Measurements from ENCODE around the gene AHDC1. TPM values are rescaled to one million over a fixed set of nuclear protein-coding genes. Genes with fewer than 3 reads are reported as not detected.
A peak's percentile ranks its signal among the peaks of the same experiment; 100 is the strongest.
"Not testable (repeated sequence)": the region's sequence is repeated elsewhere in the genome, so short reads cannot be mapped to it uniquely, and the experiment has no call there.

AHDC1 gene
- total and polyA plus RNA-seq, 5 donors from 2014 or later: 0.07 to 26.2 (median 0.71) TPM

DNA sequence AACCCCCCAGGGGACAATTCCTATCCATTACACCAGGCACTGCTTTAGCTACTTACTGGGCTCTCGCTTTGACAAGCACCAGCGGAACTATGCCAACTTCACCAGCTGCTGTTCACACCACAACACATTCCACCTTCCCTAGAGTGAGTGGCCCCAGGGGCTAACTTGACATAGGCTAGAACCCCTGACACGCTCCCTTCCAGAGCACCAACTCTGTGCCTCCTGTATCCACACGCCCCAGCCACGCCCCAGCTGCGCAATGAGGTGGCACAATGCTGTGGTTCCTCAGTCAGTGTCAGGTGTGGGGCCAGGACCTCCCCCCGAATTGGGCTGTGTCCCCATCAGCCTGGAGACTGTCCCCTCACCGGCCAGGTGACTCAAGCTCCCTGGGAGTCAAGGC is 42.7 kb upstream of the AHDC1 start:
- no peaks in the 10 kb centered on the region for H3K9me3 Mint-ChIP-seq
- H3K4me1 Mint-ChIP-seq: peaks cover 7 to 28% (median 18%) of the 10 kb centered on the region in 4 donors
- H3K4me3 Mint-ChIP-seq: no peak overlapping the region
- ATAC-seq (ENCODE audit: low read depth in 2 of 2): no peak
- DNase-seq: no peak
- H3K36me3 ChIP-seq (ENCODE audit: control insufficient read depth, insufficient read depth, low read length): no peaks in the 10 kb centered on the region
- H3K9me3 ChIP-seq (ENCODE audit: control insufficient read depth in 2 of 2, low read length in 2 of 2): no peaks in the 10 kb centered on the region
- peak overlapping the region in 1 of 3 donors; percentile 29 for H3K27ac Mint-ChIP-seq
- H3K4me3 ChIP-seq (ENCODE audit: low read depth, low read length): no peak overlapping the region
- no peak overlapping the region for H3K27ac ChIP-seq (ENCODE audit: insufficient read depth, low read length, poor library complexity, severe bottlenecking)
- H3K36me3 Mint-ChIP-seq: no peaks in the 10 kb centered on the region
- H3K27me3 ChIP-seq (ENCODE audit: control insufficient read depth, insufficient read depth, low read length): no peaks in the 10 kb centered on the region
- H3K4me1 ChIP-seq (ENCODE audit: control insufficient read depth, insufficient read depth, low read length, poor library complexity, severe bottlenecking): no peaks in the 10 kb centered on the region
- no peaks in the 10 kb centered on the region for H3K27me3 Mint-ChIP-seq

DNA sequence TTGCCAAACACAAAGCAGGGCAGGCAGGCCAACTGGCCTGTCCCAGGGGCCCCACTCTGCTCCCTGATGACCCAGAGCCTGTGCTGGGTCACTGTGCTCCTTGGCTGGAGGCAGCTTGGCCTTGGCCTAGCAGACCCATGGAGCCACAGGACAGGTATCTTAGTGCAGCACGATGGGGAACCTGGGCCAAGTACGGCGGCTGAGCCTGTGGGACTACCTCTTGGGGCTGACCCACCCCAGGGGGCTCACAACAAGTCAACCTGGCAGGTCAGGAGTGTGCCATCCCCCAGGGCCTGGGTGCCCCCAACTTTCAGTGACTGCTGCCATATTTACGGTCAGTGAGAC is 41.1 kb upstream of the AHDC1 start:
- Histone ChIP-seq H3K27me3 (ENCODE audit: control insufficient read depth, insufficient read depth, low read length) (no peaks in the 10 kb centered on the region), H3K4me1 (ENCODE audit: control insufficient read depth, insufficient read depth, low read length, poor library complexity, severe bottlenecking) (no peaks in the 10 kb centered on the region), H3K4me3 (ENCODE audit: low read depth, low read length) (no peak overlapping the region), H3K36me3 (ENCODE audit: control insufficient read depth, insufficient read depth, low read length) (no peaks in the 10 kb centered on the region), H3K9me3 (ENCODE audit: control insufficient read depth in 2 of 2, low read length in 2 of 2) (no peaks in the 10 kb centered on the region), H3K27ac (ENCODE audit: insufficient read depth, low read length, poor library complexity, severe bottlenecking) (no peak overlapping the region)
- DNase-seq: no peak
- H3K36me3 Mint-ChIP-seq: no peaks in the 10 kb centered on the region
- no peak overlapping the region for H3K27ac Mint-ChIP-seq
- H3K27me3 Mint-ChIP-seq: no peaks in the 10 kb centered on the region
- no peak overlapping the region for H3K4me3 Mint-ChIP-seq
- ATAC-seq (ENCODE audit: low read depth in 2 of 2): no peak
- peaks cover 7 to 22% (median 15%) of the 10 kb centered on the region in 4 donors for H3K4me1 Mint-ChIP-seq
- H3K9me3 Mint-ChIP-seq: no peaks in the 10 kb centered on the region

- H3K4me1 ChIP-seq (ENCODE audit: control insufficient read depth, insufficient read depth, low read length, poor library complexity, severe bottlenecking): no peaks in the 10 kb centered on the region
- Mint-ChIP-seq H3K36me3 (no peaks in the 10 kb centered on the region), H3K4me3 (no peak overlapping the region), H3K27ac (peak overlapping the region in 2 of 3 donors; percentile 64 to 67), H3K27me3 (no peaks in the 10 kb centered on the region), H3K4me1 (peaks cover 7 to 21% (median 16%) of the 10 kb centered on the region in 4 donors), H3K9me3 (no peaks in the 10 kb centered on the region)
- H3K9me3 ChIP-seq (ENCODE audit: control insufficient read depth in 2 of 2, low read length in 2 of 2): no peaks in the 10 kb centered on the region
- H3K27me3 ChIP-seq (ENCODE audit: control insufficient read depth, insufficient read depth, low read length): no peaks in the 10 kb centered on the region
- no peak overlapping the region for H3K4me3 ChIP-seq (ENCODE audit: low read depth, low read length)
- DNase-seq (no peak), ATAC-seq (ENCODE audit: low read depth in 2 of 2) (no peak)
- no peak overlapping the region for H3K27ac ChIP-seq (ENCODE audit: insufficient read depth, low read length, poor library complexity, severe bottlenecking)
- H3K36me3 ChIP-seq (ENCODE audit: control insufficient read depth, insufficient read depth, low read length): no peaks in the 10 kb centered on the region
Observed at GRCh38 chr1:27644369-27645070, 40.6 kb upstream of the AHDC1 start.

- DNase-seq: peak; percentile 54 to 75 (median 73)
- Mint-ChIP-seq H3K4me3 (peak overlapping the region in 2 of 4 donors; percentile 43 to 63), H3K27me3 (no peaks in the 10 kb centered on the region), H3K4me1 (peaks cover 7 to 27% (median 16%) of the 10 kb centered on the region in 4 donors), H3K27ac (peak overlapping the region in 2 of 3 donors; percentile 64 to 67), H3K36me3 (no peaks in the 10 kb centered on the region), H3K9me3 (no peaks in the 10 kb centered on the region)
- peak; percentile 85 to 93 for ATAC-seq (ENCODE audit: low read depth in 2 of 2)
- H3K9me3 ChIP-seq (ENCODE audit: control insufficient read depth in 2 of 2, low read length in 2 of 2): no peaks in the 10 kb centered on the region
- H3K27me3 ChIP-seq (ENCODE audit: control insufficient read depth, insufficient read depth, low read length): no peaks in the 10 kb centered on the region
- H3K4me1 ChIP-seq (ENCODE audit: control insufficient read depth, insufficient read depth, low read length, poor library complexity, severe bottlenecking): no peaks in the 10 kb centered on the region
- H3K36me3 ChIP-seq (ENCODE audit: control insufficient read depth, insufficient read depth, low read length): no peaks in the 10 kb centered on the region
- H3K27ac ChIP-seq (ENCODE audit: insufficient read depth, low read length, poor library complexity, severe bottlenecking): no peak overlapping the region
- no peak overlapping the region for H3K4me3 ChIP-seq (ENCODE audit: low read depth, low read length)
Observed at GRCh38 chr1:27643600-27644368, 39.8 kb upstream of the AHDC1 start.

DNA sequence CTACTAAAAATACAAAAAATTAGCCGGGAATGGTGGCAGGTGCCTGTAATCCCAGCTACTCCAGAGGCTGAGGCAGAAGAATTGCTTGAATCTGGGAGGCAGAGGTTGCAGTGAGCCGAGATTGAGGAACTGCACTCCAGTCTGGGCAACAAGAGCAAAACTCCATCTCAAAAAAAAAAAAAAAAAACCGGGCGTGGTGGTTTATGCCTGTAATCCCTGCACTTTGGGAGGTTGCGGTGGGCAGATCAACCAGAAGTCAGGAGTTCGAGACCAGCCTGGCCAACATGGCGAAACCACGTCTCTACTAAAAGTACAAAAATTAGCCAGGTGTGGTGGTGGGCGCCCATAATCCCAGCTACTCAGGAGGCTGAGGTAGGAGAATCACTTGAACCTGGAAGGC is 36.6 kb upstream of the AHDC1 start:
- H3K4me3 Mint-ChIP-seq; DNase-seq; H3K36me3 Mint-ChIP-seq; H3K27me3 Mint-ChIP-seq; H3K9me3 ChIP-seq (ENCODE audit: control insufficient read depth in 2 of 2, low read length in 2 of 2); H3K4me3 ChIP-seq (ENCODE audit: low read depth, low read length); H3K27ac ChIP-seq (ENCODE audit: insufficient read depth, low read length, poor library complexity, severe bottlenecking); H3K4me1 ChIP-seq (ENCODE audit: control insufficient read depth, insufficient read depth, low read length, poor library complexity, severe bottlenecking); H3K36me3 ChIP-seq (ENCODE audit: control insufficient read depth, insufficient read depth, low read length); H3K9me3 Mint-ChIP-seq; ATAC-seq (ENCODE audit: low read depth in 2 of 2); H3K27me3 ChIP-seq (ENCODE audit: control insufficient read depth, insufficient read depth, low read length); H3K27ac Mint-ChIP-seq: not testable (repeated sequence)
- peaks cover 7 to 40% (median 29%) of the 10 kb centered on the region in 4 donors for H3K4me1 Mint-ChIP-seq

DNA sequence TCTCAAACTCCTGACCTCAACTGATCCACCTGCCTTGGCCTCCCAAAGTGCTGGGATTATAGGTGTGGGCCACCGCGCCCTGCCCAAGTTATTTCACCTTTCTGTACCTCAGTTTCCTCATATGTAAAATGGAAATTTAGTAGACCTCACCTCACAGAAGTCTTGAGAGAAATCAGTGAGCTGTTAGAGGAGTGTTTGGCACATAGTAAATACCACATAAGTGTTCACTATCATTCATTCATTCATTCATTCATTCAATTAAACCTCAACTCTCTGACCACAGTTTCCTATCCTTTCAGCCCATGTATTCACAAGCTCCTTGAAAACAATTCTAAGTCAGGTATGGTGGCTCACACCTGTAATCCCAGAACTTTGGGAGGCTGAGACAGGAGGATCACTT is 34.9 kb upstream of the AHDC1 start:
- Mint-ChIP-seq H3K27ac (peak overlapping the region in 2 of 3 donors; percentile 23 to 40), H3K36me3 (no peaks in the 10 kb centered on the region), H3K27me3 (no peaks in the 10 kb centered on the region), H3K4me1 (peaks cover 3 to 36% (median 24%) of the 10 kb centered on the region in 4 donors), H3K9me3 (no peaks in the 10 kb centered on the region), H3K4me3 (peak overlapping the region in 1 of 4 donors; percentile 29)
- Histone ChIP-seq H3K27ac (ENCODE audit: insufficient read depth, low read length, poor library complexity, severe bottlenecking) (no peak overlapping the region), H3K36me3 (ENCODE audit: control insufficient read depth, insufficient read depth, low read length) (no peaks in the 10 kb centered on the region), H3K4me1 (ENCODE audit: control insufficient read depth, insufficient read depth, low read length, poor library complexity, severe bottlenecking) (peaks cover 12% of the 10 kb centered on the region), H3K27me3 (ENCODE audit: control insufficient read depth, insufficient read depth, low read length) (no peaks in the 10 kb centered on the region), H3K9me3 (ENCODE audit: control insufficient read depth in 2 of 2, low read length in 2 of 2) (no peaks in the 10 kb centered on the region), H3K4me3 (ENCODE audit: low read depth, low read length) (no peak overlapping the region)
- DNase-seq: no peak
- no peak for ATAC-seq (ENCODE audit: low read depth in 2 of 2)

- Histone ChIP-seq H3K27me3 (ENCODE audit: control insufficient read depth, insufficient read depth, low read length) (no peaks in the 10 kb centered on the region), H3K4me3 (ENCODE audit: low read depth, low read length) (no peak overlapping the region), H3K4me1 (ENCODE audit: control insufficient read depth, insufficient read depth, low read length, poor library complexity, severe bottlenecking) (peaks cover 18% of the 10 kb centered on the region), H3K36me3 (ENCODE audit: control insufficient read depth, insufficient read depth, low read length) (no peaks in the 10 kb centered on the region), H3K9me3 (ENCODE audit: control insufficient read depth in 2 of 2, low read length in 2 of 2) (no peaks in the 10 kb centered on the region), H3K27ac (ENCODE audit: insufficient read depth, low read length, poor library complexity, severe bottlenecking) (no peak overlapping the region)
- peaks cover 0 to 36% (median 22%) of the 10 kb centered on the region in 4 donors for H3K4me1 Mint-ChIP-seq
- no peaks in the 10 kb centered on the region for H3K36me3 Mint-ChIP-seq
- no peaks in the 10 kb centered on the region for H3K27me3 Mint-ChIP-seq
- no peaks in the 10 kb centered on the region for H3K9me3 Mint-ChIP-seq
- no peak for DNase-seq
- peak overlapping the region in 2 of 3 donors; percentile 23 to 59 for H3K27ac Mint-ChIP-seq
- no peak for ATAC-seq (ENCODE audit: low read depth in 2 of 2)
- peak overlapping the region in 1 of 4 donors; percentile 2 for H3K4me3 Mint-ChIP-seq
Observed at GRCh38 chr1:27638047-27638734, 34.2 kb upstream of the AHDC1 start.

All from CD4-positive, CD25-positive, alpha-beta regulatory T cell (primary cell).